GM12892 (cell line): Measurements from ENCODE around the gene VIM.

ENCODE experiments used
- POLR2A ChIP-seq: IDR thresholded peaks from 2 replicates; pipeline ENCODE4 v1.6.1; 2011; ENCODE audit warnings: low read depth, low read length, control low read depth
- POLR2AphosphoS5 ChIP-seq: IDR thresholded peaks from 2 replicates; pipeline ENCODE4 v1.6.1; 2011; ENCODE audit warnings: low read depth, low read length, control low read depth
- TAF1 ChIP-seq: IDR thresholded peaks from 2 replicates; pipeline ENCODE4 v1.6.1; 2011; ENCODE audit warnings: low read depth, mild to moderate bottlenecking, control low read depth, low read length, borderline replicate concordance

DNA sequence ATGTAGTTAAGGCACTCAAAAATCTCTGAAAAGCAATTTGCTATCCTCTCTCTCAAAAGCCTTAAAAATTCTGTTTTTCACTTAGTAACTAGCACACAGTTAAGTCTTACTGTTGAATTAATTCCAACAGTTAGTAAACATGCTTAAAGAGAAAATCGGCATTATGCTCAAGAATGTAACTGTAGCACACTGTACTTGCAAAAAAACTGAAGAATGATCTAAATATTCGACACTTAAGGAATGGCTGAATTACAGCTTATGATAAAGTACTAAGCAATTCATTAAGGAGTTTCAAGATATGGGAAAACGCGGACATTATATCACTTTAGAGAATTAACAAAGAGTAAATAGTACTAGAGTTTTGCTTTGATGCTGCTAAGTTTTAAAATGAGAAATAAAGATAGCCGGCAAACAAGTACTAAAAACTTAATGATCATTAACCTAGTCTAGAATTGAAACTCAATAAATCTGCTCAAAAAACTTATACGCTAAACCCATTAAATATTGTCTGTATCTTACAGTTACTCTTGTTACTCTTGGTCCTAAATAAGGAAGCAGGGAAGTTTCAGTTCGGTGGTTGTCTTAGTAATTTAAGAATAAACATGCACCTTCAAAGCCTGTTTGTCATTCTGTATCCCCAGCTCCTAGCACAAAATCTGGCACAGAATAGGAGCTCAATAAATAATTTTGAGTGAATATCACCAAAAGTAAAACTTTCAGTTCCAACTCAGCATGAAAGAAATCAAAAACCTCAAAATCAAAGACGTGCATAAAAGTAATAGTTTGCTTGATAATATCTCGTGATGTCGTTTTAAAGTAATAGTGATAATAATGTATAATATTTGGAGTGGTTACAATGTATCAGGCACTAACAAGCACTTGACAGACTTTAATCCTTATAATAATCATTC, 27.8 kb upstream of the VIM start:
- TF ChIP-seq POLR2A (no peak), POLR2AphosphoS5 (no peak), TAF1 (no peak)
